AML-193 (cell line): ENCODE results near the gene RXRA.

Experiments used
- DNase-seq, 2 experiments: peaks; one replicate each; lab custom pipeline; 2025; lab: John Stamatoyannopoulos, UW

Gene RXRA

DNA sequence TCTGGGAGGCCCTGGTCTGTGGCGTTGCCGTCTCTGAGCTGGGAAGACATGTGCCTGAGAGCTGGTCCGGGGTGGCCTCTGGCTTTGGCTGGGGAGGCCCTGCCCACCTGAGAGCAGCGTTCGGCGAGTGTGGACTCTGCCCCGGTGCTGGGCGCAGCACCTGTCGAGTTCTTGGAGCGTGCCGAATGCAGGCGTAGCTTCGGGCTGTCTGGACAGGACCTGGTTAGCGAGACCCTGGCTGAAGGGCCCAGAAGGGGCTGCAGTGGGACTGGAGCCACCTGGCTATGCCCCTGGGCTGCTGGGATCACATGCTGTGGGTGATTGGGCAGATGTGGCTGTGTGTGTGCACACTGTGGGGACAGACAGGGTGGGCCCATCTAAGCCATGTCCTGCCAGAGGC, 56.5 kb downstream of the RXRA start:
- no peak for DNase-seq

DNA sequence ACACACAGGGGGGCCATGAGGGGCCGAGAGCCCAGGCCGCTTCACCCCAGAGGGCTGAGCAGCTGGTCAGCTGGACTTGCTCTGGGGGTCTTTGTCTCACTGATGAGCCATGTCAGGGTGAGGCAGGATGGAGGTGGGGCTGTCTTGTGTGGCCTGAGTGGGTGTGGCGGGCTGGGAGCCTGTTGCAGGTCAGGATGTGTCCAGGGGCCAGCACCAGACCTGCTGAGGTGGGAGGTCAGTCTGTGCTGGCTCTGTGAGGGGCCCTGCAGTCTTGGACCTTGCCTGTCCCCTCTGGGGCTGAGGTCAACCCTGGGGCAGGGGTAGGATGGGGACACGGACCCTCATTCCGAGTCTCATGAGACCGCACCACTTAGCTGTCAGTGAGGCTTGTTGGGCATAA, 56.9 kb downstream of the RXRA start:
- no peak for DNase-seq

DNA sequence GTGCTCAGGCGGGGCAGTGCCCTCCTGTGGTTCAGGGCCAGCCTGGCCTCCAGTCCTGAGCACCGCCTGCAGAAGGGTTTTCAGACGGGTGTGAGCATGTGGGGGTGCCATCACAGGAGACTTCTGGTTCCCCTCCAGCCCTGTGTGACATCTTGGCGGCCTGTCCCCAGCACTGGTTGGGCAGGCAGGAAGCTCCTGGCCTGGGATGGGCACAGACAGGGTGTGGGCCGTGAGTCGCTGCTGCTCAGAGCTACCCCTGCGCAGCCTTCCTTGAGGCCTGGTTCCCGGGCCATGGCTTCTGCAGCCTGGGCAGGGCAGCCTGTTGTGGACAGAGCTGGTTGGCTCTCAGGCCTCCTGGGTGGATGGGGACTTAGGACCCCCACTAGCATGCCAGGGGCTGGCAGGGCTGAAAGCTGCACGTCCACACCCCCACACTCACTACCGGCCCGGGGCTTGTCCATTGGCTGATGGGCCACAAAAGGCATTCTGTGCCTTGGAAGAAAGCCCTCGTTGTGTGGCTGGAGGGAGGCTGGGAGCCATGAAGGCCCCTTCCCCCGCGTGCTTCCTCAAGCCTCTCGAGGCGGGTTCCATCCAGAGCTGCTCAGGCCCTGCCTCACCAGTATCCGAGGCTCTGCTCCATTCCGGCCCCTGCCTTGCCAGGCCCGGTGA, 58.7 kb downstream of the RXRA start:
- no peak for DNase-seq

DNA sequence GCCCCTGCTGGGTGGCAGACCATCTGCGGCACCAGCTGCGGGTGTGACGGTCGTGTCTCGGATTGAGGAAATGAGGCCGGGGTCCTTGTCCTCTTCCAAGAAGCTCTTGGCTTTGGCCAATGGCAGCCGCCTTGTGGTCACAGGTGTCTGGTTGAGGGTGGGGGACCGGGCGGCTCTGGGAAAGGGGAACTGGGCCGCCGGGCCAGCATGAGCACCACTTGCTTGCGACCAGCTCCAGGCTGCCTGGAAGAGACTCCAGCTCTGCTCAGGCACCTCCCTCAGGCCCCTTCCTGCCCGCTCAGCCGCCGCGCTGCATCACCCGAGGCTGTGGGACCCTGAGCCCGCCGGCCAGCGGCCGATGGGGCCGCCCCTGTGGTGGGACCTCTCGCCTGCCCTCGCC, 59.7 kb downstream of the RXRA start:
- DNase-seq, result no peak

DNA sequence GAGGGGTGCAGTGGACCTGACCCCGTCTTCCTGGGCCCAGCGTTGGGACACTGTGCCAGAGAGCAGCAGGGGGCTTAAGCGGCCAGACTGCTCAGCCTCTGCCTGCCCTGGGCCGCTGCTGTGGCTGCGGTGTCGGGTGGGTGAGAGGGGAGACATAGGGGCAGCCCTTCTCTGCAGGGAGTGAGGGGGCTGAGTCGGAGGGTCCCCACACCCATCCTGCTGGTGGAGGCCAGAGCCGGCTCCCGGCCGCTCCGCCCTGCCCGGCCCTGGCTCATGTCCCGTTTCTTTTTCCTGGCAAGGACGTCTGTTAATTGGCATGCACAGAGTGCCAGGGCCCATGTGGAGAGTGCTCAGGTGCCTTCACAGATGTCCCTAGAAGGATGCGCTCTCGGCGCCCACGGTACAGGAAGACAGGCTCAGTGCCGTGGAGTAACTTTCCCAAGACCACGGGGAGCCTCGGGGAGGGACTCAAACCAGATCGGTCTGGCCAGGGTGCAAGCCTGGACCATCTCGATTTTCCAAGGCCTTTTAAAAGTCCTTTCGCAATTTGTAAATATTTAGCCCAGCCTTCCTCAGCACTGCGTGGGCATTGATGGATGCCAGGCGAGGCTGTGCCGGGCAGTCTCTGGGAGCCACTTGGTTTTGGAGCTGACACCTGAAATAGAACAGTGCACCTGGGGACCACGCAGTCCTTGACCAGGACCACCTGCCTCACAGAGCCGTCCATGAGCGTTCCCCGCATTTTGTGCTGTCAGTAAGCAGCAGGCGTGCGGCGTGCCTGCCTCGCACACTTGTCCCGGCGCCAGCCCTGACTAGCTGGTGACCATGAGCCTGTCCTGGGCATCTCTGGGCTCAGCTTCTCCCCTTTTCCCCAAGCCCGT, 60.9 kb downstream of the RXRA start:
- no peak for DNase-seq

DNA sequence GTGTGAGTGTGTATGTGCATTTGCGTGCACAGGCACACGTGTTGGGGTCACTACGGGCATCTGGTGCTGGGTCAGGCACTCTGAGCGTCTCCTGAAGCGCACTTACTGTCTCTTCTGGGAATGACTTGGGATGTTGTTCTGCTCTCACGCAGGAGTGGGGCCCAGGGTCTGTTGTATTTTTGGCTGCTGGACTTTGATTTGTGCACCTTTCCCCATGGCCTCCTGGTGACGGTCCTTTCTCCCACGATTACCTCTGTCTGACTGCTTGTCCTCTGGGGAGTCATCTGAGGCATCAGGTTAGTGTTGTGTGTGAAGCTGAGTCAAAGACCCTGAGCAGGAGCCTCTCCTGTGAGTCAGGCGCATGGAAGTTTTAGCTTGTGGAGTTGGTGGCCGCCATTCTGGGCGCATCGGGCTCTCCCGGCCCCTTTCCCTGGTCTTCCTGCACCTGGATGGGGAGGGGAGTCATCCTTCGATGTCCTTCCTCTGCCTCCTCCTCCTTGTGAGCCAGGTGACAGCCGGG, 62.1 kb downstream of the RXRA start:
- DNase-seq, result no peak

DNA sequence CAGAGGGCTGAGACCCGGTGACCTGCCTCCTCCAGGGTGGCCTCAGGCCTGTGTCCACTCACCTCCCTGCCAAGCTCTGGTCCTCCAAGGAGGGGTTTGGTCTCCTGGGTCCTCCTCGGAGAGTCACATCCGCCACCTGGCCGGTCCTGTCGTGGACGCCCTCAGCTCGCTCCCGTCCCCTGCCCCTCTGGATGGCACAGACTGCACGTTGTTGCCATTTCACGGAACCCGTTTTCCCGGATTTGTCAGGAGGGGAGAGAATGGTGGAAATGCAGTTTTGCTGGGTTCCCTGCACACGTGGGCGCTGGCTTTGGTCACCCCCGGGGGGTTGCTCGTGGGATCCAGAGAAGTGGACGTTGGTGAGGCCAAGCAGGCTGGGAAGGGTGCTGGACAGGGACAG, 62.7 kb downstream of the RXRA start:
- no peak for DNase-seq

DNA sequence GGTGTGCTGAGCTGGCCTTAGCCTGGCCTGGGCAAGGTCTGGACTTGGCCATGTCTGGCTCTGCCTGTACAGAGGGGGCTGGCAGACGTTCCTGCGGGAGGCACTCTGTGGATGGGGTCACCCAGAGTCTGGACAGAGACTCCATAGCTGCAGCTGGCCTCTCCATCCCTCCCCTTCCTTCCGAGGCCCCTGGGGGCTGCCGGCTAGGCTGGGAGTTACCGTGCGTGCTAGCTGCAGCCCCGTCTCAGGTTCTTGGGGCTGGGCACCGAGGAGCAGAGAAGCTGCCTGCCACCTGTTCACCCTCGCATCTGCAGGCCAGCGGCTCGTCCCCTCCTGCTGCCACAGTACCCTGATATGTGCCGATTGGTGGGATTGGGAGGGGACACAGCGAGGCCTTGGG, 63.4 kb downstream of the RXRA start:
- no peak for DNase-seq

DNA sequence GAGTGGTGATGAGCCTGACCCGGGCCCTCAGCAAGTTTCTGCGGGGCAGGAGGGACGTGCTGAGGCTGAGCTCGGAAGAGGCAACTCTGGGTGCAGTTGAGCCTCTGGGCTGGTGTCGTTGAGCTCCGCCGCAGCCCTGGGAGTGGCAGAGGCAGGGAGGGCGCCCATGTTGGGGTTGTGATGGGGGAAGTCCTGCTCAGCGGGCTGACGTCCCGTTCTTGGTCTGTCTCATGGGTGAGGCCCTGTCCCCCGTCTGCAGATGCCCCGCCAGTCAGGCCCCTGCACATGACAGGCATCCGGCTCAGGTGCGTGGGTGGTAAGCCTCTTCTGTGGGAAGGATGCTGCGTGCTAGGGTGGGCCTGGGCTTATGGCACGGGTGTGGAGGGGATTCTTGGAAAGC, 64.3 kb downstream of the RXRA start:
- no peak for DNase-seq

DNA sequence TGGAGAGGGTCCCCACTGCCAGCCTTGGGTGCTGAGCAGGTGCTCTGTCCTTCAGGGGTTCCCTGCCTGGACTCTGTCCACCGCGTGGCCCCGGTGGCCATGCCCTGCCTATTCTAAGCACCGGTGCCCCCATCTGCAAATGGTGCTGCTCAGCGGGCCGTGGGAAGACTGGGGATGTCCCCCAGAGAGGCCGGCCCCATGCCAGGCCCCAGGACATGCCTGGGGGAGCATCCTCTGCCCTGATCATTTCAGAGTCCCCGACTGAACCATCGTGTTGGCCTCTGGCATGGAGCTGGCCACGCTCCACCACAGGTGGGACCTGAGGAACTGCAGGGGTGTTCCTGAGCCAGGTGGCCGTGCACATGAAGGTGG, 64.7 kb downstream of the RXRA start:
- DNase-seq, result no peak

DNA sequence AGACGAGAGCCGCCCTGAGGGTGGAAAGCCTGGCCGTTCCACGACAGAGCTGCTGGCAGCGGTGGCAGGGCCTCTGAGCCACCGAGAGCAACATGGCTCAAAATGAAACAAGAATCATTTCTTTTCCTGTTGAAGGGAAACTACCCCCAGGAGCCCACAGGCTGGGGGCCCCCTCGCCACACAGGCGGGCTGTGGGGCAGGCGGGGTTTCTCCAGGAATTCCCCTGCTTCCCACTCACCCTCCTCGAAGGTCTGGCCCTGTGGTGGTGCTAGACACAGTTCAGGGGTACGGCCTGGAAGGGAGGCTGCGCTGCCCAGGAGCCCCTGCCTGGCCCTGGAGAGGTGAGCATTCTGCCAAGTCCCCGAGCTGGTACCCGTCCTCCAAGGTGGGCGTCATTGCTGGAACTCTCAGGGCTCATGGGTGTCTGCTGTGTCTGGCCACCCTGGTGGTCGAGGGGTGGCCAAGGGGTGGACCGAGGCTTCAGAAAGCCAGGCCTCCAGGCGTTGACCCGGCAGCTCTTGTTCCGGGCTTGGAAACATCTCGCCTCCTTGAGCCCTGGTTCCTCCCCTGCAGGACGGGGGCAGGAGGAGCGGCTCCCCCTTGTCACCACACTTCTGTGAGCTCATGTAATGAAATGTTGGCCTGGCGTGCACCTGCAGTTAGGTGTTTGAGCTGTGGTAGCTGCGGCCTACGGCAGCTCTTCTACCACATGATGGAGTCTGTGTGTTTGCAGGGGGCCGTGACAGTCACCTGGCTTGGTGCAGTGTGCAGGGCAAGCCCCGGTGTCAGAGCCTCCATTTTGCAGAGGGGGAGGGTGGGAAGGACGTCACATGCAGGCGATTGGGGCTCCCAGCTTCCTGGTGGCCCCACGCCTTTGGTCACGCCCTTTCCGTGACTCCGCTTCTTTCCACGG, 65.3 kb downstream of the RXRA start:
- no peak for DNase-seq

DNA sequence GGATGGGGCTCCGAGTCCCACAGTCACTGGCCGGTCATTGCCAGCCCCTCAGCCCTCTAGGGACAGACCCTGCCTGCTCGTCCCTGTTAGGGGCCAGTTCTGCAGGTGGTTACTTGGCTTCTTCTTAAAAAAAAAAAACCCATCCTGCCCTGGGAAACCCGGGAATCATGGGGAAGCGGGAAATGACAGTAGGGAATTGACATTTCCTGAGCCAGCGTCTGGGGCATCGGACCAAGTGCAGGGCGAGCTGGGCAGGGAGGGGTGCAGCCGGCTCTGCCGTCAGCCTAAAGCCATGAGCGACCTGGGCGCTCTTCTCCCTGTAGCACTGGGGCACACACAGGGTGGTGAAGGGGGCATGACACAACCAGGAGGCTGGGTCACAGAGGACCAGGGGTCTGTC, 66.6 kb downstream of the RXRA start:
- no peak for DNase-seq

DNA sequence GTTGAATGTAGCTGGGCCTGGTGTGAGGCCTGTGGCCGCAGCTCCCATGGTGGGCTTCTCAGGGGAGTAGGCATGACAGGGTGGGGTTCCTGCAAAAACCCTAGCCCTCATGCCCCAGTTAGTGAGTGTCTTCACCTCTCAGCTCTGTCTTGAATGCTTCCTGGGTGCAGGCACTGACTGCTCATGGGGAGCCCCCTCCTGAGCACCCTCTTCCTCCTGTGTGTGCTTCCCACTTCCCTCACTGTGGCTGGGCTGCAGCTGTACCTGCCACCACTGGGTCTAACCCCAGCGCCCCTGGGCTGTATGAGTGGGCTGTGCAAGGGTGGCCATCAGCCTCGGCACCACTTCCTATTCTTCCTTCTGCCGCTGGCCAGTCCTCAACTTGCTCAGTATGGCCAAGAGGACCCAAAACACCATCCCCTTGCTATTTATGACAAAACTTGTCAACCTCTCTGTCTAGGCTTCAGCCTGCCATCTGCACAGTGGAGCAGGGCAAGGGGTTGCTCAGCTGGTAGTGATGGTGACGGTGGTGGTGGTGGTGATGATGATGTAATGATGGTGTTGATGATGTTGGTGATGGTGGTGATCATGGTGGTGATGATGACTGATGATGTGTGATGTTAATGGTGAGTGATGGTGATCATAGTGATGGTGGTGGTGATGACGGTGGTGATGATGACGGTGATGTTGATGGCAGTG, 67.5 kb downstream of the RXRA start:
- no peak for DNase-seq

DNA sequence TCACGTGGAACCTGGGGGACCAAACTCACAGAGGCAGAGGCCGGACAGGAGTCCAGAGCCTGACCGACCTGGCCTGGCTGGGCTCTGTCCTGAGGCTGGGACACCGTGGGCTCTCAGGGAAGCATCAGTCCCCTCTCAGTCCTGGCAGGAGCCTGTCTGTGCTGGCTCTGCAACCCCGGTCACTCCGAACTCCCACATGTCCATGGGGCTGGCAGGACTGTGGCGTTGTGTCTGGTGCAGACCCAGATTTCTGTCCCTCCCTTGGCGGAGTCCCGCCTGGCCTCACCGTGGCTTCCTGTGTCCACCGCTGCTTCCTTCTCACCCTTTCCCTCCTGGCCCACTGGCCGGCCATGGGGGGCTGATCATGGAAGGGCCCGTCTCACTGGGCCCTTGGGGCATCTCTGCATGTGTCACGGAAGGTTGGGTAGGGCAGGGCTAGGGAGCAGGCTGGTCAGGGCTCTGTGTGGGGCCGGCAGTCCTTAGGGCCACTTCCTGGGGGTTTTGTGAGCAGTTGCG, 68.8 kb downstream of the RXRA start:
- no peak for DNase-seq

DNA sequence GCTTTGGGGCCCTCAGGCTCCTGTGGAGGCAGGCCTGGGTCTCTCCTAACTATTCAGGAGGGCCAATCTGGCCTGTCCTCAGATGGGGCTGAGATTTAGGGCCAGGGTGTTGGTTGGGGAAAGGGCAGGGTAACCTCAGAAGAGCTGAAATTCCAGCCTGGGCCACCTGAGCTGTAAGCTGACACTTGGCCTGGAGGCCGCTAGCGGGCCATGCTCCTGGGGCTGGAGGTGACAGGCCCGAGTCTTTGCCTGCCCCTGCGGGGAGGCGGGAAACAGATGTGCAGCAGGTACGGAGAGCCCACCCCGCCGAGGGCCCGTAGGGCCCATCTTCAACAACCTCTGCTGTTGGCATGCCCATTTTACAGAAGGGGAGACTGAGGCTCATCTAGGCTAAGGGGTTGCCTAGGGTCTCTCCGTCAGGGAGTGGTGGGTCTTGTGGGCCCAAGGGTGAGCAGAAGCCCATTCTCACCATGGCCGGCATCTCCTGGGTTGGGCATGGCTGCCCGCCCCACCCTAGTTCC, 69.5 kb downstream of the RXRA start:
- DNase-seq, result no peak

DNA sequence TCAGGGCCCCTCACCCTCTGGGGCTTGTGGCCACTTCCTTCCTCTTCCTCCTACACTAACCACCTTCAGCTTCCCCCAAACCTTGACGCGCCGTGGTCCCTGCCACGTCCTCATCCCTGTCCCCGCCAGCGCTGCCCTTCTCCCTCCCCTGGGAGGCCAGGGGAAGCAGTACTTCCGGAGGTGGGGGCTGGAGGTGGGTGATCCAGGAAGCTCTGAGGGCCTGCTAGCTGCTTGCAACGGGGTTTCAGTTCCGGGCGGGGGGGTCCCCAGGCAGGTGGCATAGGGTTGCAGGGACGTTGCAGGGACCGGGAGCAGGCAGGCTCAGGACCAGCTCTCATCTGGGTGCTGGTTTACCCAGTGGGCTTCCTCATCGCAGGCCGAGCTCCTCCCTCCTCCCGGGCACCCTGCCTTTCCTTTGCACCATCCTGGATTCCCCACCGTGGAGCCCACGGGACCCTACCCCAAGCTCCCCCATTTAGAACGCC, 70.0 kb downstream of the RXRA start:
- peak; percentile 51 to 55 for DNase-seq

DNA sequence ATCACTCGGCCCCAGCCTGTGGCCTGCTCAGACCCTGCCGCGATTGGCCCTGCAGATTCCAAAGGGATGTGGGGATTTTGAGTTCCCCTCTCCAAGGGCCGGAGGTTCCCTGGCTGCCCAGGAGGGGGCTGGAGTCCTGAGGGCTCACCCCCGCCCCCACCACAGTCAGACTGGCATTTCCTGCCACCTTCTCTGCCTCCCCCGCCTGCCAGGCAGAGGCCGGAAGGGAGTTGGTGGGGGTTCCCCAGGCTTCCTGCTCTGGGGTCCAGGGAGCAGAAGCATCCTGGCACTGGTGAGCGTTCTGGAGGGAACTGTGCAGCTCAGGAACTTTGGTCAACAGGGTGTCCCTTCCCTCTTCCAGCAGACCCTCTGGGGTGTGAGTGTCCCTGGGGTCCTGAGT, 70.6 kb downstream of the RXRA start:
- peak in 1 of 2 experiments; percentile 11 for DNase-seq

DNA sequence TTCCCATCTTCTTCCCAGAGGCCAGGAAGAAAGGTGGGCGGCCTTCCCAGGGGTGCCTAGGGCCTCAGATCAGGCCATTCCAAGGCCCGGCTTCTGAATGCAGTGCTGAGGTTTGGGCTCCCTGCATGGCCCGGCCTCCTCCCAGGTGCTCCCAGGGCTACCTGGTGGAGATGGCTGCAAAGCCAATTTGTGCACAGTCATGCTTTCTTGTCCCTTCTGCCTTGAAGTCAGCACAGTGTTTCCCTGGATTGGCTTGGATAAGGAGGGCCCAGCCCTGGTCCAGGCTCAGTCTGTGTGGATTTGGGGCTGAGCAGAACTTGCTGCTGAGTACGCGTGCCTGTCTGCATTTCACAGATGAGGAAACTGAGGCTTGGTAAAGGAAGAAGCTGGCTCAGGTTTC, 72.5 kb downstream of the RXRA start:
- DNase-seq, result no peak

DNA sequence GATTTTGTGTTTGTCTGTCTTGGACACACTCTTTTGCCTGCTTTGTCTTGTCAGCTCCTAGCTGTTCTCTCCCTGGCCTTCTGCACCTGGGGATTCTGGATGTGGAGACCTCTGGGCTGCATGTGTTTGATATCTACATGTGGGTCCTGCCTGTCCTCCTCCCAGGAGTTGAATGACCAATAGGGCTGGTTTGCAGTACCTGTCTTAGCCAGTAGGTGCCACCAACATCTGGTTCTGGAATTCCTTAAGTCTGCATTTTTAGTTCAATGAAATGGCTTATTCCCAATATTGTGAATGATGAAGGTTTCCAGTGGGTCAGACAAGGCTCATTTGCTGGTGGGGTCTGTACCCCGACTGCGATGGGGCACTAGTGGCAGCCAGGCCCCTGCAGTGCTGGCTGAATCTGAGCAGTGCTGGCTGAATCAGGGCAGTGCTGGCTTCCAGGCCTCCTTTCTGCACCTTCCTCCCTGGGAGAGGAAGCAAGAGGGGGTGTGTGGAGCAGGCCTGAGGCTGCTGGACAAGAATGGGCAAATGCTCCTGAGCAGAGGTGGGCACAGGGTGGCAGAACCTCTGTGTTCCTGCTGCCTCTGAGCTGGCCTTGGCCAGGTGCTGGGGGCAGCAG, 73.3 kb downstream of the RXRA start:
- no peak for DNase-seq

DNA sequence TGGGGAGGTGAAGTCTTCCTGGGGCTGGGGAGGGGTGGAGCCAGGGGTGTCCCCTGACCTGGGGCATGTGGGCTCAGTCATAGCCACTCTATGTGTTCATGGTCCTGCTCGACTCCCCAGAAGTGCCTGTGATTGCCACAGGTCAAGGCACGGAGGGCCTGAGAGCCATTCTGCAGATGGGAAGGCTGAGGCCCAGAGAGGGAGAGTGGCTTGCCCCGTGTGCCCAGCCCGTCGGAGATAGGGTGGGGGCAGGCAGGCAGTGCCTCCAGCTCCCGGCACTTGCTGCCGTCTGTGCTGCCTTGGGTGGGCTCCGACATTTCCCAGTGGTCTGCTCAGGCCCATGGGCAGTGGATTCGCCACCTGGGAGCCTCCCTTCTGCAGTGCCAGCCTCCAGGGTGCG, 74.0 kb downstream of the RXRA start:
- no peak for DNase-seq

DNA sequence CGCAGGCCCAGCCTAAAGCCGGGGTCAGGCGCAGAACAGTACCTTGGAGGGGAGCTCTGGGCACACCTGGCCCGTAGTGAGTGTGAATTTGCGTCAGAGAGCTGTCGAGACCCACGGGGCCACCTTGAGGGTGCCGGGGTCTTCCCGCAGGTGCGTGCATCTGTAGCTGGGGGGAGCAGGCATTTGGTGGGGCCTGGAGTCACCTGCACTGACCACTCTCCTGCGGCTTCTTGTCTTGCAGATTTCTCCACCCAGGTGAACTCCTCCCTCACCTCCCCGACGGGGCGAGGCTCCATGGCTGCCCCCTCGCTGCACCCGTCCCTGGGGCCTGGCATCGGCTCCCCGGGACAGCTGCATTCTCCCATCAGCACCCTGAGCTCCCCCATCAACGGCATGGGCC, 75.1 kb downstream of the RXRA start:
- DNase-seq, result no peak
